Measurements from ENCODE around the gene CLHC1. TPM values are rescaled to one million over a fixed set of nuclear protein-coding genes. Genes with fewer than 3 reads are reported as not detected.

The CLHC1 gene
- total and polyA plus RNA-seq, 8 donors, result 1.9 to 43.9 (median 6.8) TPM

GRCh38 chr2:55239656-55240222 lies 7.6 kb upstream of the CLHC1 start:
- intact Hi-C loops (cut with DNase I; ENCODE audit: low total_unique reads), result no loop called here
- WGBS, 5 donors, result 46 to 59% (median 53%) methylated on average over 4 of the region's 4 CpGs
- Histone ChIP-seq H3K9me3 (no peaks in the 10 kb centered on the region), H3K27me3 (no peaks in the 10 kb centered on the region), H3K27ac (no peak overlapping the region), H3K4me1 (peaks cover under 1 to 9% (median 4%) of the 10 kb centered on the region in 4 donors), H3K36me3 (peaks cover 22 to 95% (median 93%) of the 10 kb centered on the region in 4 donors), H3K4me3 (no peak overlapping the region)
- no peak for DNase-seq
- TF ChIP-seq CTCF (IDR thresholded peaks at IDR 0.05) (no peak), POLR2AphosphoS5 (IDR thresholded peaks at IDR 0.05) (no peak), POLR2A (IDR thresholded peaks at IDR 0.05) (no peak), EP300 (IDR thresholded peaks at IDR 0.05) (no peak)

- no peaks in the 10 kb centered on the region for H3K9me3 ChIP-seq
- WGBS, 5 donors, result 75 to 92% (median 85%) methylated on average over 2 of the region's 2 CpGs
Observed at GRCh38 chr2:55236992-55237543, 5.0 kb upstream of the CLHC1 start.

DNA sequence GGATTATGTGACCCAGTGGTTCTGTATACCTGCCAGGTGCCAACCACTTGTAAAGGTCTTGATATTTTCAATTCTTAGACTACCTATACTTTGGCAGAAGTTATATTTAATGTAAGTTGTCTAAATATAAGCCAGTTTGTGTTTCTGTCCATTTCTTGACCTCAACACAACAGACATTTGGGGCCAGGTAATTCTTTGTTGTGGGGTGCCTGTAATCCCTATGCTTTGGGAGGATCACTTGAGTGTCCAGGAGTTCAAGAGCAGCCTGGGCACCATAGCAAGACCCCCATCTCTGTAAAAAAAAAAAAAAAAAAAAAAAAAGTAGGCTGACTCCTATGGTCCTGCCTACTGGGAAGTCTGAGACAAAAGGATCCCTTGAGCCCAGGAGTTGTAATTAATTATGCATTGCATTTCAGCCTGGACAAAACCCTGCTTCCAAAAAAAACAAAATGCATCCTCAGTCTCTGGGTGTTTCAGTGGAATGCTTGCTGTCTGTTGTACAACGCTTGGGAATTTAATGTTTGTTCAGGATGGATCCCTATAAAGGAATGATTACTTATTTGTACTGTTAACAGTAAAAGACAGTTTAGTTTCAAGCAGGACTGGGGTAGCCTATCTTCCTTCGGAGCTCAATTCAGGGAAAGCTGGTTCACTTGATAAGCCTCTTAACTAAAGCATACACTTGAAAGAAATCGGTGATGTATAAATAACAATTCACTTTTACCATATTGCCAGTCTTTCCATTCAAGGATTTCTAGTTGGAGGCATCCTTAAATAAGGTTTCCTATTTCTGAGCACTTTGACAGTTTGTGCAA lies 3.8 kb upstream of the CLHC1 start:
- intact Hi-C loops (cut with DNase I; ENCODE audit: low total_unique reads), result no loop called here
- no peak for TF ChIP-seq CTCF (IDR thresholded peaks at IDR 0.05)
- no peak for TF ChIP-seq EP300 (IDR thresholded peaks at IDR 0.05)
- no peak for TF ChIP-seq POLR2A (IDR thresholded peaks at IDR 0.05)
- TF ChIP-seq POLR2AphosphoS5 (IDR thresholded peaks at IDR 0.05), result no peak
- Histone ChIP-seq H3K36me3 (peaks cover 28 to 74% (median 70%) of the 10 kb centered on the region in 4 donors), H3K4me1 (peaks cover 17 to 34% (median 28%) of the 10 kb centered on the region in 4 donors), H3K9me3 (no peaks in the 10 kb centered on the region), H3K27ac (no peak overlapping the region), H3K4me3 (no peak overlapping the region), H3K27me3 (no peaks in the 10 kb centered on the region)
- WGBS, 5 donors, result 71 to 79% (median 76%) methylated on average over 3 of the region's 3 CpGs
- DNase-seq, result no peak

More at GRCh38 chr2:55236992-55237543, 5.0 kb upstream of the CLHC1 start:
- no peak for DNase-seq
- H3K4me1 ChIP-seq, result peaks cover 16 to 25% (median 20%) of the 10 kb centered on the region in 4 donors
- H3K27ac ChIP-seq, result no peak overlapping the region
- no peak overlapping the region for H3K4me3 ChIP-seq
- intact Hi-C loops (cut with DNase I; ENCODE audit: low total_unique reads), result no loop called here
- peaks cover 28 to 81% (median 78%) of the 10 kb centered on the region in 4 donors for H3K36me3 ChIP-seq
- no peak for TF ChIP-seq CTCF (IDR thresholded peaks at IDR 0.05)
- no peak for TF ChIP-seq POLR2AphosphoS5 (IDR thresholded peaks at IDR 0.05)
- H3K27me3 ChIP-seq, result no peaks in the 10 kb centered on the region

DNA sequence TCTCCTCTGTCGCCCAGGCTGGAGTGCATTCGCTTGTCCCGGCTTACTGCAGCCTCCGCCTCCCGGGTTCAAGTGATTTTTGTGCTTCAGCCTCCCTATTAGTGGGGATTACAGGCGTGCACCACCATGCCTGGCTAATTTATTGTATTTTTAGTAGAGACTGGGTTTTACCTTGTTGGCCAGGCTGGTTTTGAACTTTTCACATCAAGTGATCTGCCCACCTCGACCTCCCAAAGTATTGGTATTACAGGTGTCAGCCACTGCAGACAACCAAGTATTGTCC lies 1.5 kb upstream of the CLHC1 start:
- Histone ChIP-seq H3K27ac (peak overlapping the region; percentile 81 to 98 (median 94)), H3K36me3 (peaks cover 28 to 58% (median 50%) of the 10 kb centered on the region in 4 donors), H3K9me3 (no peaks in the 10 kb centered on the region), H3K4me1 (peaks cover 17 to 49% (median 32%) of the 10 kb centered on the region in 4 donors), H3K27me3 (no peaks in the 10 kb centered on the region), H3K4me3 (peak overlapping the region; percentile 75 to 92 (median 83))
- intact Hi-C loops (cut with DNase I; ENCODE audit: low total_unique reads), result no loop called here
- TF ChIP-seq POLR2AphosphoS5 (IDR thresholded peaks at IDR 0.05) (no peak), CTCF (IDR thresholded peaks at IDR 0.05) (no peak), EP300 (IDR thresholded peaks at IDR 0.05) (no peak), POLR2A (IDR thresholded peaks at IDR 0.05) (no peak)
- WGBS, 5 donors, result 52 to 63% (median 56%) methylated on average over 7 of the region's 7 CpGs
- DNase-seq, result no peak

Data from stomach (tissue), 9 donors.